Endodermal cell (in vitro differentiated cells): Measurements from ENCODE around the gene AGFG1. TPM values are rescaled to one million over a fixed set of nuclear protein-coding genes. Genes with fewer than 3 reads are reported as not detected.

Experiments
- DNase-seq: peaks from one replicate; pipeline ENCODE4 v3.0.0-alpha.2; 2017
- H3K27ac ChIP-seq: 2 replicates; pipeline ENCODE4 v1.5.1; 2013; ENCODE audit warnings: mild to moderate bottlenecking, low read depth, low read length, moderate library complexity
- H3K27me3 ChIP-seq: 2 replicates; pipeline ENCODE4 v1.6.1; 2013; ENCODE audit warnings: mild to moderate bottlenecking, low read length, moderate library complexity; ENCODE audit not compliant: insufficient read depth, control insufficient read depth, poor library complexity, severe bottlenecking
- H3K36me3 ChIP-seq: 2 replicates; pipeline ENCODE4 v1.7.0; 2013; ENCODE audit warnings: mild to moderate bottlenecking, low read length, moderate library complexity; ENCODE audit not compliant: control insufficient read depth, insufficient read depth
- H3K4me1 ChIP-seq: one replicate; pipeline ENCODE4 v1.7.0; 2013; ENCODE audit warnings: low read length; ENCODE audit not compliant: control insufficient read depth, insufficient read depth
- H3K4me3 ChIP-seq: 2 replicates; pipeline ENCODE4 v1.5.1; 2013; ENCODE audit warnings: mild to moderate bottlenecking, low read length, moderate library complexity
- H3K9ac ChIP-seq: 2 replicates; pipeline ENCODE4 v1.6.1; 2013; ENCODE audit warnings: mild to moderate bottlenecking, low read length, moderate library complexity; ENCODE audit not compliant: poor library complexity, severe bottlenecking; ENCODE audit errors: extremely low read depth
- H3K9me3 ChIP-seq: 2 replicates; pipeline ENCODE4 v1.6.1; 2013; ENCODE audit warnings: mild to moderate bottlenecking, low read length, moderate library complexity; ENCODE audit not compliant: control insufficient read depth
- H3K27ac Mint-ChIP-seq: 2 replicates; pipeline ENCODE4 v1.8.0; 2020; ENCODE audit warnings: mixed read lengths
- H3K27me3 Mint-ChIP-seq: 2 replicates; pipeline ENCODE4 v1.8.0; 2021; ENCODE audit warnings: mild to moderate bottlenecking, mixed read lengths; ENCODE audit not compliant: insufficient read depth
- H3K36me3 Mint-ChIP-seq: 2 replicates; pipeline ENCODE4 v1.8.0; 2020; ENCODE audit warnings: low read depth, mixed read lengths
- H3K4me1 Mint-ChIP-seq: 2 replicates; pipeline ENCODE4 v1.8.0; 2020; ENCODE audit warnings: mixed read lengths
- H3K4me3 Mint-ChIP-seq: 2 replicates; pipeline ENCODE4 v1.8.0; 2020; ENCODE audit warnings: mild to moderate bottlenecking, moderate library complexity, mixed read lengths
- H3K9me3 Mint-ChIP-seq: 2 replicates; pipeline ENCODE4 v1.8.0; 2020; ENCODE audit warnings: mild to moderate bottlenecking, mixed read lengths
- CTCF ChIP-seq: fragments of 200-600 bp; sonication (generic); conservative IDR thresholded peaks from 2 replicates; pipeline ENCODE4 v1.5.0; 2021; ENCODE audit warnings: antibody characterized with exemption, mild to moderate bottlenecking
- WGBS, 2 experiments: methylation state at CpG; one replicate each; pipeline versions ENCODE4 v1.1.5 to v1.1.7; 2013; ENCODE audit warnings: missing lambda C conversion rate in 2 of 2, mixed read lengths in 1 of 2; ENCODE audit not compliant: insufficient coverage in 1 of 2, insufficient read length in 1 of 2; 5-methylcytosine and 5-hydroxymethylcytosine counted together
- total RNA-seq, 2 donors: library from RNA; stranded (reverse); fragmentation: NEBNext Ultra II Directional in 1 of 2; extraction: Animal tissue kit (Norgen Biotek cat#: 25700) in 1 of 2; gene quantifications; 2 replicates in 1 of 2; 3 replicates in 1 of 2; pipeline ENCODE4 v1.2.1, GENCODE V29; 2021

AGFG1 gene
- total RNA-seq, 2 donors from 2014 or later: 90.3 to 92.0 TPM

GRCh38 chr2:227430639-227431038 is 41.3 kb upstream of the AGFG1 start:
- H3K36me3 ChIP-seq: no peaks in the 10 kb centered on the region
- no peak overlapping the region for H3K9ac ChIP-seq
- Mint-ChIP-seq H3K36me3 (peaks cover 4% of the 10 kb centered on the region), H3K27ac (no peak overlapping the region), H3K9me3 (peaks cover 31% of the 10 kb centered on the region), H3K27me3 (no peaks in the 10 kb centered on the region), H3K4me1 (no peaks in the 10 kb centered on the region), H3K4me3 (no peak overlapping the region)
- TF ChIP-seq CTCF: no peak
- H3K9me3 ChIP-seq: peaks cover 17% of the 10 kb centered on the region
- no peak for DNase-seq
- no peaks in the 10 kb centered on the region for H3K27me3 ChIP-seq
- H3K4me3 ChIP-seq: no peak overlapping the region
- WGBS, 2 experiments: 92 to 95% methylated on average over 2 to 3 of the region's 3 CpGs
- no peaks in the 10 kb centered on the region for H3K4me1 ChIP-seq
- H3K27ac ChIP-seq: no peak overlapping the region

GRCh38 chr2:227433171-227433570 is 38.8 kb upstream of the AGFG1 start:
- 92 to 96% methylated on average over 1 to 2 of the region's 2 CpGs for WGBS, 2 experiments
- H3K36me3 Mint-ChIP-seq: peaks cover 4% of the 10 kb centered on the region
- H3K4me3 Mint-ChIP-seq: no peak overlapping the region

GRCh38 chr2:227436436-227437174 is 35.4 kb upstream of the AGFG1 start:
- 89 to 100% methylated on average over 2 to 7 of the region's 7 CpGs for WGBS, 2 experiments
- no peak for TF ChIP-seq CTCF
- DNase-seq: no peak
- peaks cover 17% of the 10 kb centered on the region for H3K9me3 ChIP-seq
- H3K4me3 ChIP-seq: no peak overlapping the region
- no peak overlapping the region for H3K9ac ChIP-seq
- Mint-ChIP-seq H3K27ac (no peak overlapping the region), H3K36me3 (peaks cover 4% of the 10 kb centered on the region), H3K4me3 (no peak overlapping the region), H3K4me1 (no peaks in the 10 kb centered on the region), H3K27me3 (no peaks in the 10 kb centered on the region), H3K9me3 (peaks cover 28% of the 10 kb centered on the region)
- no peaks in the 10 kb centered on the region for H3K36me3 ChIP-seq
- H3K27me3 ChIP-seq: no peaks in the 10 kb centered on the region
- no peaks in the 10 kb centered on the region for H3K4me1 ChIP-seq
- no peak overlapping the region for H3K27ac ChIP-seq

More at GRCh38 chr2:227433171-227433570, 38.8 kb upstream of the AGFG1 start:
- Mint-ChIP-seq H3K9me3 (peaks cover 31% of the 10 kb centered on the region), H3K4me1 (no peaks in the 10 kb centered on the region), H3K27me3 (no peaks in the 10 kb centered on the region), H3K27ac (no peak overlapping the region)
- no peaks in the 10 kb centered on the region for H3K4me1 ChIP-seq
- no peak overlapping the region for H3K27ac ChIP-seq
- H3K4me3 ChIP-seq: peak overlapping the region; percentile 43
- no peak overlapping the region for H3K9ac ChIP-seq
- H3K36me3 ChIP-seq: no peaks in the 10 kb centered on the region
- no peaks in the 10 kb centered on the region for H3K27me3 ChIP-seq
- H3K9me3 ChIP-seq: peaks cover 17% of the 10 kb centered on the region
- no peak for TF ChIP-seq CTCF
- DNase-seq: no peak
